SU-DHL-6 (cell line): ENCODE data around the gene KATNAL1.
"Not testable (repeated sequence)": the region's sequence is repeated elsewhere in the genome, so short reads cannot be mapped to it uniquely, and the experiment has no call there.

ENCODE experiments used
- H2AFZ ChIP-seq: fragments of 200-600 bp; sonication (generic); 2 replicates; pipeline ENCODE4 v1.6.1; 2014; ENCODE audit warnings: low read depth, mild to moderate bottlenecking, moderate library complexity, mixed read lengths, antibody characterized with exemption, low read length; ENCODE audit not compliant: severe bottlenecking
- H3F3A ChIP-seq: fragments of 200-600 bp; shearing (Covaris generic); 2 replicates; pipeline ENCODE4 v1.6.0; 2016; ENCODE audit warnings: antibody characterized with exemption, mild to moderate bottlenecking; ENCODE audit not compliant: insufficient read depth
- H3K27ac ChIP-seq: fragments of 200-600 bp; sonication (generic); 2 replicates; pipeline ENCODE4 v1.5.1; 2016; ENCODE audit warnings: low read depth, mild to moderate bottlenecking, low read length, moderate library complexity, mixed read lengths
- H3K27me3 ChIP-seq: fragments of 200-600 bp; sonication (generic), shearing (Covaris generic); 2 replicates; pipeline ENCODE4 v1.6.0; 2014; ENCODE audit warnings: mild to moderate bottlenecking, low read length
- H3K36me3 ChIP-seq: fragments of 200-600 bp; sonication (generic); 2 replicates; pipeline ENCODE4 v1.6.1; 2014; ENCODE audit warnings: mild to moderate bottlenecking, low read length, mixed read lengths
- H3K4me2 ChIP-seq: fragments of 300-600, 200-600 bp; shearing (Covaris generic), sonication (generic); 2 replicates; pipeline ENCODE4 v1.6.0; 2014; ENCODE audit warnings: low read length, low read depth, mild to moderate bottlenecking; ENCODE audit not compliant: poor library complexity, severe bottlenecking
- H3K4me3 ChIP-seq: fragments of 200-600 bp; sonication (generic); 2 replicates; pipeline ENCODE4 v1.5.1; 2014; ENCODE audit warnings: antibody characterized with exemption, low read length, mild to moderate bottlenecking, mixed read lengths; ENCODE audit not compliant: insufficient read depth, poor library complexity, severe bottlenecking
- H3K79me2 ChIP-seq: fragments of 200-600 bp; sonication (generic); 2 replicates; pipeline ENCODE4 v1.6.1; 2014; ENCODE audit warnings: mild to moderate bottlenecking, low read length, moderate library complexity; ENCODE audit not compliant: insufficient read depth
- H3K9ac ChIP-seq: fragments of 200-600 bp; sonication (generic); 2 replicates; pipeline ENCODE4 v1.7.0; 2014; ENCODE audit warnings: mild to moderate bottlenecking, low read length
- H3K9me2 ChIP-seq: fragments of 200-600 bp; sonication (generic); replicated peaks from 2 replicates; pipeline ENCODE4 v1.6.1; 2014; ENCODE audit warnings: low read length; ENCODE audit not compliant: insufficient read depth
- H3K9me3 ChIP-seq: fragments of 200-600 bp; sonication (generic); 2 replicates; pipeline ENCODE4 v1.6.1; 2014; ENCODE audit warnings: low read length, mixed read lengths; ENCODE audit not compliant: insufficient read depth
- H4K20me1 ChIP-seq: fragments of 200-600 bp; sonication (generic); 2 replicates; pipeline ENCODE4 v1.6.1; 2014; ENCODE audit warnings: low read depth, mild to moderate bottlenecking, antibody characterized with exemption, low read length, moderate library complexity, mixed read lengths
- EZH2phosphoT487 ChIP-seq: fragments of 200-600 bp; sonication (generic), shearing (Covaris generic); conservative IDR thresholded peaks from 2 replicates; pipeline ENCODE4 v1.6.1; 2018; ENCODE audit warnings: mild to moderate bottlenecking, antibody characterized with exemption, low read length, moderate library complexity, mixed read lengths
- TF ChIP-seq, protein P1 (sequence below): fragments of 200-600 bp; sonication (generic); IDR thresholded peaks from one replicate; pipeline ENCODE4 v1.5.1; 2017; ENCODE audit warnings: antibody characterized with exemption, mild to moderate bottlenecking, low read length, moderate library complexity; ENCODE audit not compliant: insufficient read depth, poor library complexity, severe bottlenecking

The KATNAL1 gene

GRCh38 chr13:30179597-30180276 is 127.6 kb downstream of the KATNAL1 start:
- Histone ChIP-seq H4K20me1 (no peaks in the 10 kb centered on the region), H3K27me3 (no peaks in the 10 kb centered on the region), H3K4me3 (no peak overlapping the region), H3K9ac (no peak overlapping the region), H3K9me2 (no peaks in the 10 kb centered on the region), H2AFZ (no peak overlapping the region), H3K4me2 (no peak overlapping the region), H3K79me2 (no peaks in the 10 kb centered on the region), H3K27ac (no peak overlapping the region), H3F3A (no peaks in the 10 kb centered on the region), H3K36me3 (no peaks in the 10 kb centered on the region), H3K9me3 (no peaks in the 10 kb centered on the region)
- TF ChIP-seq EZH2phosphoT487, result no peak
- TF ChIP-seq, protein P1, sequence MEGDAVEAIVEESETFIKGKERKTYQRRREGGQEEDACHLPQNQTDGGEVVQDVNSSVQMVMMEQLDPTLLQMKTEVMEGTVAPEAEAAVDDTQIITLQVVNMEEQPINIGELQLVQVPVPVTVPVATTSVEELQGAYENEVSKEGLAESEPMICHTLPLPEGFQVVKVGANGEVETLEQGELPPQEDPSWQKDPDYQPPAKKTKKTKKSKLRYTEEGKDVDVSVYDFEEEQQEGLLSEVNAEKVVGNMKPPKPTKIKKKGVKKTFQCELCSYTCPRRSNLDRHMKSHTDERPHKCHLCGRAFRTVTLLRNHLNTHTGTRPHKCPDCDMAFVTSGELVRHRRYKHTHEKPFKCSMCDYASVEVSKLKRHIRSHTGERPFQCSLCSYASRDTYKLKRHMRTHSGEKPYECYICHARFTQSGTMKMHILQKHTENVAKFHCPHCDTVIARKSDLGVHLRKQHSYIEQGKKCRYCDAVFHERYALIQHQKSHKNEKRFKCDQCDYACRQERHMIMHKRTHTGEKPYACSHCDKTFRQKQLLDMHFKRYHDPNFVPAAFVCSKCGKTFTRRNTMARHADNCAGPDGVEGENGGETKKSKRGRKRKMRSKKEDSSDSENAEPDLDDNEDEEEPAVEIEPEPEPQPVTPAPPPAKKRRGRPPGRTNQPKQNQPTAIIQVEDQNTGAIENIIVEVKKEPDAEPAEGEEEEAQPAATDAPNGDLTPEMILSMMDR, result no peak

GRCh38 chr13:30178976-30179375 is 128.4 kb downstream of the KATNAL1 start:
- H2AFZ ChIP-seq, result no peak overlapping the region
- no peak for TF ChIP-seq EZH2phosphoT487
- TF ChIP-seq, protein P1, result no peak
- H3K27me3 ChIP-seq, result no peaks in the 10 kb centered on the region

GRCh38 chr13:30175166-30175565 is 132.2 kb downstream of the KATNAL1 start:
- Histone ChIP-seq H3K79me2 (no peaks in the 10 kb centered on the region), H3K9me3 (no peaks in the 10 kb centered on the region), H3K9me2 (no peaks in the 10 kb centered on the region), H3K27me3 (no peaks in the 10 kb centered on the region), H3K4me3 (no peak overlapping the region), H2AFZ (no peak overlapping the region), H3K4me2 (no peak overlapping the region), H3F3A (no peaks in the 10 kb centered on the region), H4K20me1 (no peaks in the 10 kb centered on the region), H3K27ac (no peak overlapping the region), H3K9ac (no peak overlapping the region), H3K36me3 (no peaks in the 10 kb centered on the region)
- TF ChIP-seq, protein P1, result no peak
- no peak for TF ChIP-seq EZH2phosphoT487

More at GRCh38 chr13:30178976-30179375, 128.4 kb downstream of the KATNAL1 start:
- Histone ChIP-seq H4K20me1 (no peaks in the 10 kb centered on the region), H3K9me2 (no peaks in the 10 kb centered on the region), H3K9me3 (no peaks in the 10 kb centered on the region), H3K4me3 (no peak overlapping the region), H3K27ac (no peak overlapping the region), H3K9ac (no peak overlapping the region), H3K79me2 (no peaks in the 10 kb centered on the region), H3F3A (no peaks in the 10 kb centered on the region), H3K4me2 (no peak overlapping the region), H3K36me3 (no peaks in the 10 kb centered on the region)

- H3K27ac ChIP-seq, H3K79me2 ChIP-seq, H2AFZ ChIP-seq, H3K4me2 ChIP-seq, H3K9ac ChIP-seq, H3K4me3 ChIP-seq, H3K36me3 ChIP-seq, H4K20me1 ChIP-seq, H3K27me3 ChIP-seq, H3F3A ChIP-seq, H3K9me3 ChIP-seq, H3K9me2 ChIP-seq: not testable (repeated sequence)
Observed at GRCh38 chr13:30174250-30174649, 133.1 kb downstream of the KATNAL1 start.
